NCI-H2196 treated with DMSO at 0.1 percent for 48 hours (cell line): ENCODE data around the gene CHD9.
A peak's percentile ranks its signal among the peaks of the same experiment; 100 is the strongest.
"Not testable (repeated sequence)": the region's sequence is repeated elsewhere in the genome, so short reads cannot be mapped to it uniquely, and the experiment has no call there.

ENCODE experiments used
- DNase-seq: peaks from one replicate; lab custom pipeline; 2025; ENCODE audit not compliant: unreplicated experiment; lab: John Stamatoyannopoulos, UW

CHD9 gene

GRCh38 chr16:53249331-53249730, 194.5 kb downstream of the CHD9 start:
- DNase-seq: no peak

GRCh38 chr16:53257001-53257400, 202.2 kb downstream of the CHD9 start:
- no peak for DNase-seq

GRCh38 chr16:53258809-53259208, 204.0 kb downstream of the CHD9 start:
- no peak for DNase-seq

DNA sequence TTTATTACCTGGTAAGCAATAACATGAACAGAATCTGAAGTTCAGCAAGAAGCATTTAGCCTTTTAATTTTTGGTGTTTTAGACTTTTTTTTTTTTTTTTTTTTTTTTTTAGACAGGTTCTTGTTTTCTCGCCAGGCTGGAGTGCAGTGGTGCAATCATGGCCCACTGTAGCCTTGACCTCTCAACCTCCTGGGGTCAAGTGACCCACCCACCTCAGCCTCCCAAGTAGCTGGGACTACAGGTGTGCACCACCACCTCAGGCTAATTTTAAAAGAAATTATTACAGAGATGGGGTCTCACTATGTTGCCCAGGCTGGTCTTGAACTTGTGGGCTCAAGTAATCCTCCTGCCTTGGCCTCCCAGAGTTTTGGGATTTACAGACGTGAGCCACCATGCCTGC, 206.5 kb downstream of the CHD9 start:
- DNase-seq: no peak

- DNase-seq: no peak
These were observed 207.9 kb downstream of the CHD9 start for GRCh38 chr16:53262645-53263044.

DNA sequence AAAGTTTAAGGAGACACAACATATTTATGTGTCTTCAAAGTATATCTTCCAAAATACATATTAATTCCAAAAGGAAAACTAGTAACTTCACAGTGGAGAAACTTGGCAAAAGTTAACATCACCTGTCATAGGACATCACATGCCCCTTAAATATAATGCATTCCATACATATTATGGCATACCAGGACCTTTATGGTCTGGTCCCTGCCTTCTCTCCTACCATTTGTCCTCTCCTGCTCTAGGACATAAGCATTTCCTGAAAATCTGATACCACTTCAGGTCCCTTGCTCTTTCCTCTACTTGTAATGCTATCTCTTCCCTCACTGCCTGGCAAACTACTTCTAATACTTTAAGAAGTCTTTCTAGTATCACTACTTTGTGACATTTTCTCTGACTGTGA, 211.4 kb downstream of the CHD9 start:
- DNase-seq: no peak

DNA sequence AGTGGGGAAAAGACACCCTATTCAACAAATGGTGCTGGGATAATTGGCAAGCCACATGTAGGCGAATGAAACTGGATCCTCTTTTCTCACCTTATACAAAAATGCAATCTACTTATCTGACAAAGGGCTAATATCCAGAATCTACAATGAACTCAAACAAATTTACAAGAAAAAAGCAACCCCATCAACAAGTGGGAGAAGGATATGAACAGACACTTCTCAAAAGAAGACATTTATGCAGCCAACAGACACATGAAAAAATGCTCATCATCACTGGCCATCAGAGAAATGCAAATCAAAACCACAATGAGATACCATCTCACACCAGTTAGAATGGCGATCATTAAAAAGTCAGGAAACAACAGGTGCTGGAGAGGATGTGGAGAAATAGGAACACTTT, 223.7 kb downstream of the CHD9 start:
- DNase-seq: not testable (repeated sequence)

GRCh38 chr16:53281280-53281679, 226.5 kb downstream of the CHD9 start:
- no peak for DNase-seq

DNA sequence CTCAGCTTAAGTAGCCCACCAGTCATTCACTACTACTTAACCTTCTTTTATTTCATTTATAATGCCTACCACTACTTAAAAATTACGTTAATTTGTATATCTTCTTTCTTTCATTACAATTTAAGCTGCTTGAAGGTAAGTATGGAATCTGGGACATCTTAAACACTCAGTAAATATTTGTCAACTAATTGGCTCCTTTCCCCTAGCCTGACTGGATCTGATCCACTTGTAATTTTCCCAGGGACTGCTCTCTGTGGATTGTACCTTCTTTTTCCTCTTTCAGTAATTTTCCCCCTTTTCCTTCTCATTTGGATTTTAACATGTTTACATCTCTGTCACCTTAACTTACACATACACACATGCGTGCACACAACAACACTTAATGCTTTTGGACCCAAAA, 227.1 kb downstream of the CHD9 start:
- DNase-seq: no peak

DNA sequence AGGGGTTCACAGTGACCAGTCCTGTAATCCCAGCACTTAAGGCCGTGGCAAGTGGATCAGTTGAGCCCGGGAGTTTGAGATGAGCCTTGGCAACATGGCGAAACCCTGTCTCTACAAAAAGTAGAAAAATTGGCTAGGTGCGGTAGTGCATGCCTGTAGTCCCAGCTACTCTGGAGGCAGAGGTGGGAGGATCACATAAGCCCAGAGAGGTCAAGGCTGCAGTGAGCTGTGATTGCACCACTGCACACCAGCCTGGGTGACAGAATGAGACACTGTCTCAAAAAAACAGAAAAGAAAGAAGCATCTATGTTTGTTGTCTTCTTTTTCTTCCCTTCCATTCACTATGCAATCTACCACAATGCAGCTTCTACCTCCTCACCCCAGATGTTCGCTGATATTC, 227.5 kb downstream of the CHD9 start:
- no peak for DNase-seq

GRCh38 chr16:53282975-53283946, 228.5 kb downstream of the CHD9 start:
- DNase-seq: peak; percentile 2

- no peak for DNase-seq
These were observed 230.4 kb downstream of the CHD9 start for GRCh38 chr16:53285236-53285635.

DNA sequence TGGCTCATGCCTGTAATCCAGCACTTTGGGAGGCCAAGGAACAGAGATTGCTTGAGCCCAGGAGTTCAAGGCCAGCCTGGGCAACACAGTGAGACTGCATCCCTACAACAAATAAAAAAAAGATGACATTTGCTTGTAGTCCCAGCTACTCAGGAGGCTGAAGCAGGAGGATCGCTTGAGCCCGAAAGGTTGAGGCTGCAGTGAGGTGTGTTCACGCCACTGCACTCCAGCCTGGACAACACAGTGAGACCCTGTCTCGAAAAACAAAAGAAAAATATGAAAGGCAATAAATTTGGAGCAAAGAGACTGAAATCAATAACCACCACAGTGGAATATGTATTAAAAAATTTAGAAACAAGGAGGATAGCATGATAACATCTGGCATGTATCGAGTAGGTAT, 235.7 kb downstream of the CHD9 start:
- DNase-seq: no peak

GRCh38 chr16:53291757-53292392, 237.1 kb downstream of the CHD9 start:
- DNase-seq: no peak

DNA sequence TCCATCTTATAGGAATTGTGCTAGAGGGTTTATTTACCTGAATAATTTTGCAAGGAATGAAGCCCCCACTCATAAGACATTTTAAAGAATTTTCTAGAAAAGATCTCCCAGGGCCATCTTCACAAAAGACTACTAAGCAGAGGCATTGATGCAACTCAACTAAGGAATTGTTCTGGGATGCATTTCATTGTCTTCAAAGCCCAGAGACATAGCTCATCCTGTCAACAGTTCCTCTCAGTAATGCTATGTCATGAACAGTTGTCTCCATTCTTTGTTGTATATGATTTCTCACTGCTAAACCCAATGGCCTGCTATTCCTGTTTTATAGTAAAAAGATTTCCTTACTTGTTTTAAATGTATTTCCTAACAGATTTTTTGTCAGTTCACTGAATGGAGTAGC, 242.7 kb downstream of the CHD9 start:
- no peak for DNase-seq

DNA sequence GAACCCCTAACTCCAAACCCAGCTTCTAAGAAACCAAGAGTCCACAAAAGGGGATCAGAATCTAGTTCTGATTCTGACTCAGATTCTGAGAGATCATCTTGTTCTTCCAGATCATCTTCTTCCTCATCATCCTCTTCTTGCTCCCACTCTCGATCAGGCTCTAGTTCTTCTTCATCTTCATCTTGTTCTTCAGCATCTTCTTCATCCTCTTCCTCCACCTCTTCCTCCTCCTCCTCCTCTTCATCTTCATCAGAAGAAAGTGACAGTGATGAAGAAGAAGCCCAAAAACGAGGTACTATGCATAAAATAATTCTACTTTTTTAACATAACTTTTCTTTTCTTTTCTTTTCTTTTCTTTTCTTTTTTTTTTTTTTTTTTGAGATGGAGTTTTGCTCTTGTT, 249.5 kb downstream of the CHD9 start:
- DNase-seq: no peak

- no peak for DNase-seq
These were observed 251.0 kb downstream of the CHD9 start for GRCh38 chr16:53305743-53306142.

DNA sequence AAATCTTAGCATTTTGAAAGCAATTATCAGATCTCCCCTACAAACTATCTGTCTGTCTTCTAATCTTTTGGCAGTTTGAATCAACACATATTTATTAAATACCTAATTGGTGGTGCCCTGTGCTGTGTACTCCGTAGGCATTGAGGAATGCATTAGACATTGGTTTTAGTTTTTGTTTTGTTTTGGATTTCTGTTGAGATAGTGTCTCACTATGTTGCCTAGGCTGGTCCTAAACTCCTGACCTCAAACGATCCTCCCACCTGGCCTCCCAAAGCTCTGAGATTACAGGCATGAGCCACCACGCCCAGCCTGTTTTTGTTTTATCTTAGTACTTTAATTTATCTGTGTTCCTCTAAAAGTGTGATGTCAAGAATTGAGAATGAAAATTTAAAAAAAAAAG, 254.7 kb downstream of the CHD9 start:
- DNase-seq: no peak

DNA sequence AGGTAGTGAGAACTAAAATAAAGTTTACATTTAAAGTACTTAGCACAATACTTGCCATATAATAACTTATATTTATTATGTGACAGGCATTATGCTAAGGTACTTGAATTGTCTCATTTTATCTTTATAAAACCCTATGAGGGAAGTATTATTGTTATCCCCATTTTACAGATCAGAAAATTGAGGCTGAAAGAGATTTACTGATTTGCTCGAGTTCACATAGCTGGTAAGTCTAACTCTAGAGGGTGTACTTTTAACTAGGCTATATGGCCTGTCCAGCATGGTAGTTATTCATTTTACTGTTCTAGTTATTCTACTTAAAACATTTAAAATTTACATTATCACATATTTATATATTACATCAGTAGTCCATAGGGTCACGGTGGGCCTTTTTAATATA, 266.2 kb downstream of the CHD9 start:
- DNase-seq: no peak

DNA sequence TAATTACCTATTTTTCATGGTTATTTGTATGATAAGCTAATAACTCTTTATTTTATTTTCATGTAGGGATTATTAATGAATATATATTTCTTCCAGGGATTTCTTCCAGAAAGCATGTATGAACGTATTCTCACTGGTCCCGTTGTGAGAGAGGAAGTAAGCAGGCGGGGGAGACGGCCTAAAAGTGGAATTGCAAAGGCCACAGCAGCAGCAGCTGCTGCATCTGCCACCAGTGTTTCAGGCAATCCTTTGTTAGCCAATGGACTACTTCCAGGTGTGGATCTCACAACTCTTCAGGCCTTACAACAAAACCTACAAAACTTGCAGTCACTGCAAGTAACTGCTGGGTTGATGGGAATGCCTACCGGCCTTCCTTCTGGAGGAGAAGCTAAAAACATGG, 269.1 kb downstream of the CHD9 start:
- DNase-seq: no peak

DNA sequence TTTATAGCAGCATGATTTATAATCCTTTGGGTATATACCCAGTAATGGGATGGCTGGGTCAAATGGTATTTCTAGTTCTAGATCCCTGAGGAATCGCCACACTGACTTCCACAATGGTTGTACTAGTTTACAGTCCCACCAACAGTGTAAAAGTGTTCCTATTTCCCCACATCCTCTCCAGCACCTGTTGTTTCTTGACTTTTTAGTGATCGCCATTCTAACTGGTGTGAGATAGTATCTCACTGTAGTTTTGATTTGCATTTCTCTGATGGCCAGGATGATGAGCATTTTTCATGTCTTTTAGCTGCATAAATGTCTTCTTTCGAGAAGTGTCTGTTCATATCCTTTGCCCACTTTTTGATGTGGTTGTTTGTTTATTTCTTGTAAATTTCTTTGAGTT, 276.2 kb downstream of the CHD9 start:
- not testable (repeated sequence) for DNase-seq

GRCh38 chr16:53334581-53334980, 279.8 kb downstream of the CHD9 start:
- DNase-seq: no peak
